Vagina (tissue), 2 donors: Measurements from ENCODE around the gene SCIN.
"Not testable (repeated sequence)": the region's sequence is repeated elsewhere in the genome, so short reads cannot be mapped to it uniquely, and the experiment has no call there.

ENCODE experiments used
- POLR2A ChIP-seq, 2 donors: fragments of 450-650 bp; IDR thresholded peaks; one replicate each; pipeline ENCODE4 v1.6.1; 2017; ENCODE audit warnings: antibody characterized with exemption in 2 of 2, mild to moderate bottlenecking in 2 of 2, moderate library complexity in 2 of 2
- POLR2AphosphoS5 ChIP-seq, 2 donors: sonication (generic); formaldehyde crosslinking; IDR thresholded peaks; one replicate each; pipeline ENCODE4 v1.9.0; 2017; ENCODE audit warnings: antibody characterized with exemption in 2 of 2, mild to moderate bottlenecking in 2 of 2, low read depth in 1 of 2; ENCODE audit not compliant: insufficient read depth in 1 of 2
- TF ChIP-seq, protein P1 (sequence below), 3 experiments: fragments of 450-650 bp in 2 of 3; fragments of 200-600 bp in 1 of 3; sonication (generic) in 1 of 3; IDR thresholded peaks; one replicate each; pipeline ENCODE4 v1.5.1; 2017 to 2019; ENCODE audit warnings: antibody characterized with exemption in 3 of 3, mild to moderate bottlenecking in 2 of 3, moderate library complexity in 2 of 3

DNA sequence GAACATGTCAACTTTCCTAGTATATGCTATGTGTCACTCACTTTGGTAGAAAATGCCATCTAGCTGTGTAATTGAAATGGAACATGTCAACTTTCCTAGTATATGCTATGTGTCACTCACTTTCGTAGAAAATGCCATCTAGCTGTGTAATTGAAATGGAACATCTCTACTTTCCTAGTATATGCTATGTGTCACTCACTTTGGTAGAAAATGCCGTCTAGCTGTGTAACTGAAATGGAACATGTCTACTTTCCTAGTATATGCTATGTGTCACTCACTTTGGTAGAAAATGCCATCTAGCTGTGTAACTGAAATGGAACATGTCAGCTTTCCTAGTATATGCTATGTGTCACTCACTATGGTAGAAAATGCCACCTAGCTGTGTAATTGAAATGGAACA lies 43.8 kb upstream of the SCIN start:
- TF ChIP-seq, protein P1, sequence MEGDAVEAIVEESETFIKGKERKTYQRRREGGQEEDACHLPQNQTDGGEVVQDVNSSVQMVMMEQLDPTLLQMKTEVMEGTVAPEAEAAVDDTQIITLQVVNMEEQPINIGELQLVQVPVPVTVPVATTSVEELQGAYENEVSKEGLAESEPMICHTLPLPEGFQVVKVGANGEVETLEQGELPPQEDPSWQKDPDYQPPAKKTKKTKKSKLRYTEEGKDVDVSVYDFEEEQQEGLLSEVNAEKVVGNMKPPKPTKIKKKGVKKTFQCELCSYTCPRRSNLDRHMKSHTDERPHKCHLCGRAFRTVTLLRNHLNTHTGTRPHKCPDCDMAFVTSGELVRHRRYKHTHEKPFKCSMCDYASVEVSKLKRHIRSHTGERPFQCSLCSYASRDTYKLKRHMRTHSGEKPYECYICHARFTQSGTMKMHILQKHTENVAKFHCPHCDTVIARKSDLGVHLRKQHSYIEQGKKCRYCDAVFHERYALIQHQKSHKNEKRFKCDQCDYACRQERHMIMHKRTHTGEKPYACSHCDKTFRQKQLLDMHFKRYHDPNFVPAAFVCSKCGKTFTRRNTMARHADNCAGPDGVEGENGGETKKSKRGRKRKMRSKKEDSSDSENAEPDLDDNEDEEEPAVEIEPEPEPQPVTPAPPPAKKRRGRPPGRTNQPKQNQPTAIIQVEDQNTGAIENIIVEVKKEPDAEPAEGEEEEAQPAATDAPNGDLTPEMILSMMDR (IDR thresholded peaks at IDR 0.05) = not testable (repeated sequence)
- TF ChIP-seq POLR2AphosphoS5 (IDR thresholded peaks at IDR 0.05; ENCODE audit: insufficient read depth in 1 of 2, low read depth in 1 of 2); POLR2A (IDR thresholded peaks at IDR 0.05): not testable (repeated sequence)
